ENCODE data around the gene ABCG5.

Gene ABCG5

DNA sequence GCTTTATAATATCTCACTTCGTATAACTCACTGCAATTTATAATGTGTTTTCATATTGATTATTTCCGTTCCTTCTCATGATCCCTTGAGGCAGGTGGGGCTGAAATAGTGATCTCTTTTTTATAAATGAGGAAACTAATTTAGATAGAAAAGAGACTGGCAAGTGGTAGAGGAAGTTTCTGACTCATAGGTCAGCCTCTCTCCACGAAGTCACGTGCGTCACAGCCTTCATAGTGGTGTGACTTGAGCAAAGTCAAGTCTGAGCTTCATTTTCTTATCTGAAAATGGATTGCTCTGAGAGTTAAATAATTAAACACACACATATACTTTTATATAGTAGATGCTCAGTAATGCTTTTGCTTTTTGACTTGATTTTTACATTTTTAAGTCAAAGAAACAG is 19.9 kb downstream of the ABCG5 start:
- TF ChIP-seq, protein P1, sequence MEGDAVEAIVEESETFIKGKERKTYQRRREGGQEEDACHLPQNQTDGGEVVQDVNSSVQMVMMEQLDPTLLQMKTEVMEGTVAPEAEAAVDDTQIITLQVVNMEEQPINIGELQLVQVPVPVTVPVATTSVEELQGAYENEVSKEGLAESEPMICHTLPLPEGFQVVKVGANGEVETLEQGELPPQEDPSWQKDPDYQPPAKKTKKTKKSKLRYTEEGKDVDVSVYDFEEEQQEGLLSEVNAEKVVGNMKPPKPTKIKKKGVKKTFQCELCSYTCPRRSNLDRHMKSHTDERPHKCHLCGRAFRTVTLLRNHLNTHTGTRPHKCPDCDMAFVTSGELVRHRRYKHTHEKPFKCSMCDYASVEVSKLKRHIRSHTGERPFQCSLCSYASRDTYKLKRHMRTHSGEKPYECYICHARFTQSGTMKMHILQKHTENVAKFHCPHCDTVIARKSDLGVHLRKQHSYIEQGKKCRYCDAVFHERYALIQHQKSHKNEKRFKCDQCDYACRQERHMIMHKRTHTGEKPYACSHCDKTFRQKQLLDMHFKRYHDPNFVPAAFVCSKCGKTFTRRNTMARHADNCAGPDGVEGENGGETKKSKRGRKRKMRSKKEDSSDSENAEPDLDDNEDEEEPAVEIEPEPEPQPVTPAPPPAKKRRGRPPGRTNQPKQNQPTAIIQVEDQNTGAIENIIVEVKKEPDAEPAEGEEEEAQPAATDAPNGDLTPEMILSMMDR (IDR thresholded peaks at IDR 0.05), result no peak
- Histone ChIP-seq H3K36me3 (ENCODE audit: control insufficient read depth, insufficient read depth, low read length) (no peaks in the 10 kb centered on the region), H3K9me3 (ENCODE audit: control insufficient read depth, low read length) (no peaks in the 10 kb centered on the region), H3K27me3 (ENCODE audit: control insufficient read depth, insufficient read depth, low read length) (no peaks in the 10 kb centered on the region), H3K4me3 (ENCODE audit: low read depth, low read length) (no peak overlapping the region), H3K79me2 (no peaks in the 10 kb centered on the region), H3K27ac (no peak overlapping the region), H3K4me1 (no peaks in the 10 kb centered on the region), H2AFZ (no peak overlapping the region), H3K9ac (no peak overlapping the region), H3K4me2 (ENCODE audit: low read length) (no peak overlapping the region)

DNA sequence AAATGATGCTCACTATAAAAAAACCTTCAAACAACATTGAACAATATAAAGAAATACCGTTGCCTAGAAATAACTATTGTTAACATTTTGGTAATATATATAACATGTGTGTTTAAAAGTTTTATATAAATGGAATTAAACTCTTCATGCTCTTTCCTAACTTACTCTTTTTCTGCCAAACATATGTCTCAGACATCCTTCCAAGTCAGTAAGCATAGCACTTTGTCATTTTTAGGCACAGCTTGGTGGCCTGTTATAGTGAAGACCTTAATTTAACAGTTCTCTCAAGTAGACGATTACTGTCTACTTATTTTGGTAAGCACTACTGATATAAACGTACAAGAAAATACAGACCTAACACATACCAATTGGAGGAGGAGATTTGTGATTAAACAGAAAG is 23.9 kb downstream of the ABCG5 start:
- Histone ChIP-seq H2AFZ (no peak overlapping the region), H3K27ac (no peak overlapping the region), H3K9me3 (ENCODE audit: control insufficient read depth, low read length) (no peaks in the 10 kb centered on the region), H3K36me3 (ENCODE audit: control insufficient read depth, insufficient read depth, low read length) (no peaks in the 10 kb centered on the region), H3K4me2 (ENCODE audit: low read length) (no peak overlapping the region), H3K4me3 (ENCODE audit: low read depth, low read length) (no peak overlapping the region), H3K27me3 (ENCODE audit: control insufficient read depth, insufficient read depth, low read length) (no peaks in the 10 kb centered on the region), H3K9ac (no peak overlapping the region), H3K4me1 (no peaks in the 10 kb centered on the region), H3K79me2 (no peaks in the 10 kb centered on the region)
- TF ChIP-seq, protein P1 (IDR thresholded peaks at IDR 0.05), result no peak

DNA sequence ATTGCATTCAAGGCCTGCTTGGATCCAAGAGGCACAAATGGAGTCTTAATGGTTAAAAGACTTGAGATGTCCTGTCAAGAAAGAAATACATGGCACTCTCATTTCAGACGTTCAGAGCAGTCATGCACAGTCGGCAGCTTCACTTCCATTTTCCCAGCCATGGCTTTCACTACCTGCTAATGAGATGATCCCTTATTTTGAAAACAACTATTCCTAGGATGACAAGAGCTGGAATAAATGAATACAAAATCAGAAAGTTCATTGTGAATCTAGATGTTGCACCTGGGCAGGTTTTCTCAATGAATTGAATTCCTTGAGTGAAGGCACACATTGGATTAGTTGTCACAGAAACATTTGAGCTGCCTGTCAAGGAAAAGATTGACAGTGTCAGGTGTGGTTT is 25.7 kb downstream of the ABCG5 start:
- TF ChIP-seq, protein P1 (IDR thresholded peaks at IDR 0.05), result no peak
- no peak overlapping the region for H3K4me3 ChIP-seq (ENCODE audit: low read depth, low read length)
- H3K36me3 ChIP-seq (ENCODE audit: control insufficient read depth, insufficient read depth, low read length), result no peaks in the 10 kb centered on the region
- no peaks in the 10 kb centered on the region for H3K79me2 ChIP-seq
- H3K27ac ChIP-seq, result no peak overlapping the region
- H3K9ac ChIP-seq, result no peak overlapping the region
- no peak overlapping the region for H2AFZ ChIP-seq
- no peak overlapping the region for H3K4me2 ChIP-seq (ENCODE audit: low read length)
- no peaks in the 10 kb centered on the region for H3K4me1 ChIP-seq
- no peaks in the 10 kb centered on the region for H3K9me3 ChIP-seq (ENCODE audit: control insufficient read depth, low read length)
- H3K27me3 ChIP-seq (ENCODE audit: control insufficient read depth, insufficient read depth, low read length), result no peaks in the 10 kb centered on the region

DNA sequence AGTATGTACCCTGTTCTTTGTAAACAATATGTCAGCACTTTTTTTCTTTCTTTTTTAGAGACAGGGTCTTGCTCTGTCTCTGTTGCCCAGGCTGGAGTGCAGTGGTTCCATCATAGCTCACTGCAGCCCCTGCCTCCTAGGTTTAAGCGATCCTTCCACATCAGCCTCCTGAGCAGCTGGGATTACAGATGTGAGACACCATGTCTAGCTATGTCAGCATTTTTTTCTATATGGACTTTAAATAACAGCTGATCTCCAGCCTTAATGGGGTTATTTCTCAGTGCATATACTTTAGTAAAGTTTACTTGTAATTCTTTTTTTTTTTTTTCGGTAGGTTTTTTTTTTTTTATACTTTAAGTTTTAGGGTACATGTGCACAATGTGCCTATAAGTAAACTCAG is 26.6 kb downstream of the ABCG5 start:
- Histone ChIP-seq H3K27me3 (ENCODE audit: control insufficient read depth, insufficient read depth, low read length) (no peaks in the 10 kb centered on the region), H2AFZ (no peak overlapping the region)
- TF ChIP-seq, protein P1 (IDR thresholded peaks at IDR 0.05), result no peak

DNA sequence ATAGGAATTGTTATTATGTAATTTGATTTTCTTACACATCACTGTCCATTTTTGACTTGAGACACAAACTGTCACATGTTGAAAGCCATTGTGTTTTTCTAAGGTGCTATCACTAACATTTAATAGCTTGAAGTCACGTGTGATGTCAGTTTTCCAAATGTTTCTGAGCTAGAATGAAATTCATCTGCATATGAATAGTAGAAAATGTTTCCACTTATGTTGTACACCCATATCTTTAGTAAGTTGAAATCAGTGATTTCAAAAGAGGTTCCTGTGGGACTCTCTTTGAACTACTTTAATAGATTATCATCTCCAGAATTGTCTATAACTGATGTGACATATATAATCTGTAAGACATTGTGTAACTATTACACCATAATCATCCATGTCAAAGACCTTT is 27.8 kb downstream of the ABCG5 start:
- no peaks in the 10 kb centered on the region for H3K79me2 ChIP-seq
- no peak overlapping the region for H3K4me2 ChIP-seq (ENCODE audit: low read length)
- H3K36me3 ChIP-seq (ENCODE audit: control insufficient read depth, insufficient read depth, low read length), result no peaks in the 10 kb centered on the region
- H3K9ac ChIP-seq, result no peak overlapping the region
- no peaks in the 10 kb centered on the region for H3K4me1 ChIP-seq
- TF ChIP-seq, protein P1 (IDR thresholded peaks at IDR 0.05), result no peak
- no peaks in the 10 kb centered on the region for H3K9me3 ChIP-seq (ENCODE audit: control insufficient read depth, low read length)
- H3K4me3 ChIP-seq (ENCODE audit: low read depth, low read length), result no peak overlapping the region
- no peak overlapping the region for H2AFZ ChIP-seq
- H3K27me3 ChIP-seq (ENCODE audit: control insufficient read depth, insufficient read depth, low read length), result no peaks in the 10 kb centered on the region
- H3K27ac ChIP-seq, result no peak overlapping the region

More for the DNA sequence above, 26.6 kb downstream of the ABCG5 start:
- no peak overlapping the region for H3K9ac ChIP-seq
- no peak overlapping the region for H3K4me2 ChIP-seq (ENCODE audit: low read length)
- no peaks in the 10 kb centered on the region for H3K9me3 ChIP-seq (ENCODE audit: control insufficient read depth, low read length)
- H3K36me3 ChIP-seq (ENCODE audit: control insufficient read depth, insufficient read depth, low read length), result no peaks in the 10 kb centered on the region
- no peaks in the 10 kb centered on the region for H3K79me2 ChIP-seq
- no peak overlapping the region for H3K4me3 ChIP-seq (ENCODE audit: low read depth, low read length)
- no peak overlapping the region for H3K27ac ChIP-seq
- H3K4me1 ChIP-seq, result no peaks in the 10 kb centered on the region

Measured in parathyroid adenoma (tissue), 2 donors.